Measurements from ENCODE around the gene JAG1. TPM values are rescaled to one million over a fixed set of nuclear protein-coding genes. Genes with fewer than 3 reads are reported as not detected.

The JAG1 gene
- total RNA-seq, 1 experiment from 2014 or later, result 45.2 TPM

DNA sequence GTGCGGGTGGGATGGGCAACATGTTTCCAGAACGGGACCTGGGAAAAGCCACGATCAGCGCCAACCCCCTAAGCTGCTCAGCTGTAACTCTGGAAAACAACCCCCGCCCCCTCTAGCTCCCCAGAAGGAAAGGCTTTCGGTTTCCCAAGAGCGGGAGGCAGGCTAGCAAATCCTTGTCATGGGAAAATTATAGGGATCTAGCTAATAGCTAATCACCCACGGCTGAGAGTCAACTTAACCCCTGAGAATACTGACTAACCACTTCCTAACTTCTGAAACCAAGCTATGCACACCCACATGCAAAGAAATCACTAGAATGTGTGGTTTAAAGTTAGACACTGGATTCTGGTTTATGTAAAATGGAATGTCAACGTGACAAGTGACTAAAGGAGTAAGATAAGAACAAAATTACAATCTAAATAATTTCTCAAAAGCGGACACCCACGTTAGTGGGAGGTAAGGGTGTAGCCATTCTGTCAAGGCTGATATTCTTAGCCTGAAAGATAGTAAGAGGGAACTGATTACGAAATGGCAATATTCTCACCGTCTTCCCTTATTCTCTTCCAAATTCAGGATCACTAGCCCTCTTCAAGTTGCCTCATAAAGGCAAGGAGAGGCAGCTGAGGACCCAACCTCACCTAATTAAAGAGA, 20.1 kb downstream of the JAG1 start (continued):
- TF ChIP-seq, protein P1, sequence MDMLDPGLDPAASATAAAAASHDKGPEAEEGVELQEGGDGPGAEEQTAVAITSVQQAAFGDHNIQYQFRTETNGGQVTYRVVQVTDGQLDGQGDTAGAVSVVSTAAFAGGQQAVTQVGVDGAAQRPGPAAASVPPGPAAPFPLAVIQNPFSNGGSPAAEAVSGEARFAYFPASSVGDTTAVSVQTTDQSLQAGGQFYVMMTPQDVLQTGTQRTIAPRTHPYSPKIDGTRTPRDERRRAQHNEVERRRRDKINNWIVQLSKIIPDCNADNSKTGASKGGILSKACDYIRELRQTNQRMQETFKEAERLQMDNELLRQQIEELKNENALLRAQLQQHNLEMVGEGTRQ (CRISPR knock-in tag; IDR thresholded peaks at IDR 0.05), result no peak
- TF ChIP-seq CREB1 (CRISPR knock-in tag; IDR thresholded peaks at IDR 0.05) (no peak), FOXK1 (CRISPR knock-in tag; IDR thresholded peaks at IDR 0.05) (no peak), TEAD4 (CRISPR knock-in tag; IDR thresholded peaks at IDR 0.05) (no peak), ZNF532 (CRISPR knock-in tag; IDR thresholded peaks at IDR 0.05; ENCODE audit: borderline replicate concordance) (no peak), NFE2L1 (CRISPR knock-in tag; IDR thresholded peaks at IDR 0.05) (no peak), E2F4 (CRISPR knock-in tag; IDR thresholded peaks at IDR 0.05; ENCODE audit: borderline replicate concordance, low read depth) (no peak), ATF2 (CRISPR knock-in tag; IDR thresholded peaks at IDR 0.05; ENCODE audit: borderline replicate concordance, low read depth) (no peak)

GRCh38 chr20:10652660-10653261, 21.0 kb downstream of the JAG1 start:
- Mint-ChIP-seq H3K27me3 (ENCODE audit: low read depth) (no peaks in the 10 kb centered on the region), H3K36me3 (peaks cover 57% of the 10 kb centered on the region), H3K9me3 (no peaks in the 10 kb centered on the region), H3K27ac (peak overlapping the region; percentile 86), H3K4me3 (no peak overlapping the region), H3K4me1 (peaks cover 92% of the 10 kb centered on the region)
- CTCF ChIA-PET, result interaction anchor here (0.9 to 1.4 kb wide), 2 partner anchors 19 to 71 kb away, joined by 3 to 4 read pairs; no protein-coding TSS in a partner anchor
- POLR2A ChIA-PET, result interaction anchor here (0.6 kb wide), 1 partner anchor 312 kb away, joined by 4 read pairs; no protein-coding TSS in a partner anchor
- peak; percentile 28; the same call in 1 of the 2 replicates for TF ChIP-seq GABPB1 (CRISPR knock-in tag; IDR thresholded peaks at IDR 0.05)
- TF ChIP-seq, protein P2, sequence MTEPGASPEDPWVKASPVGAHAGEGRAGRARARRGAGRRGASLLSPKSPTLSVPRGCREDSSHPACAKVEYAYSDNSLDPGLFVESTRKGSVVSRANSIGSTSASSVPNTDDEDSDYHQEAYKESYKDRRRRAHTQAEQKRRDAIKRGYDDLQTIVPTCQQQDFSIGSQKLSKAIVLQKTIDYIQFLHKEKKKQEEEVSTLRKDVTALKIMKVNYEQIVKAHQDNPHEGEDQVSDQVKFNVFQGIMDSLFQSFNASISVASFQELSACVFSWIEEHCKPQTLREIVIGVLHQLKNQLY (CRISPR knock-in tag; IDR thresholded peaks at IDR 0.05), result no peak
- DNase-seq (ENCODE audit: low spot score) (no peak), ATAC-seq (no peak)

DNA sequence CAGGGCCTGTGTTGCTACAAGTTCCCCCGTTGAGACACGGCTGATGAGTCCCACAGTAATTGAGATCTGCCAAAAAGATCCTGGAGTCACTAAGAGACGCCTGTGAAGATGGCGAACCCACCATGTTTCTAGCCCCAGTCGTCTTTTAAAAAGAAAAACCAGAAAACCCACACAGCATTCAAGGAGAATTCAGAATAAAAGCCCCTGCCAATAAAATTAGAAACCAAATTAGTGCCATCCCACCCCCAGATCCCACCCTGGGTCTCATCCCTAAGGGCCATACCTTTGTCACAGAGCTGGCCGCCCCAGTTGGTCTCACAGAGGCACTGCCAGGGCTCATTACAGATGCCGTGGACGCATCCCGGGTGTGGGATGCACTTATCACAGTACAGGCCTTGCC, 21.6 kb downstream of the JAG1 start:
- Mint-ChIP-seq H3K27ac (no peak overlapping the region; the same call in 1 of the 2 replicates), H3K4me1 (peaks cover 92% of the 10 kb centered on the region), H3K9me3 (no peaks in the 10 kb centered on the region), H3K36me3 (peaks cover 57% of the 10 kb centered on the region), H3K27me3 (ENCODE audit: low read depth) (no peaks in the 10 kb centered on the region), H3K4me3 (no peak overlapping the region)
- ChIA-PET CTCF (no interaction called here), POLR2A (no interaction called here)
- DNase-seq (ENCODE audit: low spot score) (no peak), ATAC-seq (no peak)
- no peak for TF ChIP-seq E2F4 (CRISPR knock-in tag; IDR thresholded peaks at IDR 0.05; ENCODE audit: borderline replicate concordance, low read depth)
- no peak for TF ChIP-seq GABPB1 (CRISPR knock-in tag; IDR thresholded peaks at IDR 0.05)
- TF ChIP-seq, protein P3, sequence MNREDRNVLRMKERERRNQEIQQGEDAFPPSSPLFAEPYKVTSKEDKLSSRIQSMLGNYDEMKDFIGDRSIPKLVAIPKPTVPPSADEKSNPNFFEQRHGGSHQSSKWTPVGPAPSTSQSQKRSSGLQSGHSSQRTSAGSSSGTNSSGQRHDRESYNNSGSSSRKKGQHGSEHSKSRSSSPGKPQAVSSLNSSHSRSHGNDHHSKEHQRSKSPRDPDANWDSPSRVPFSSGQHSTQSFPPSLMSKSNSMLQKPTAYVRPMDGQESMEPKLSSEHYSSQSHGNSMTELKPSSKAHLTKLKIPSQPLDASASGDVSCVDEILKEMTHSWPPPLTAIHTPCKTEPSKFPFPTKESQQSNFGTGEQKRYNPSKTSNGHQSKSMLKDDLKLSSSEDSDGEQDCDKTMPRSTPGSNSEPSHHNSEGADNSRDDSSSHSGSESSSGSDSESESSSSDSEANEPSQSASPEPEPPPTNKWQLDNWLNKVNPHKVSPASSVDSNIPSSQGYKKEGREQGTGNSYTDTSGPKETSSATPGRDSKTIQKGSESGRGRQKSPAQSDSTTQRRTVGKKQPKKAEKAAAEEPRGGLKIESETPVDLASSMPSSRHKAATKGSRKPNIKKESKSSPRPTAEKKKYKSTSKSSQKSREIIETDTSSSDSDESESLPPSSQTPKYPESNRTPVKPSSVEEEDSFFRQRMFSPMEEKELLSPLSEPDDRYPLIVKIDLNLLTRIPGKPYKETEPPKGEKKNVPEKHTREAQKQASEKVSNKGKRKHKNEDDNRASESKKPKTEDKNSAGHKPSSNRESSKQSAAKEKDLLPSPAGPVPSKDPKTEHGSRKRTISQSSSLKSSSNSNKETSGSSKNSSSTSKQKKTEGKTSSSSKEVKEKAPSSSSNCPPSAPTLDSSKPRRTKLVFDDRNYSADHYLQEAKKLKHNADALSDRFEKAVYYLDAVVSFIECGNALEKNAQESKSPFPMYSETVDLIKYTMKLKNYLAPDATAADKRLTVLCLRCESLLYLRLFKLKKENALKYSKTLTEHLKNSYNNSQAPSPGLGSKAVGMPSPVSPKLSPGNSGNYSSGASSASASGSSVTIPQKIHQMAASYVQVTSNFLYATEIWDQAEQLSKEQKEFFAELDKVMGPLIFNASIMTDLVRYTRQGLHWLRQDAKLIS (CRISPR knock-in tag; IDR thresholded peaks at IDR 0.05; ENCODE audit: borderline replicate concordance), result no peak
- TF ChIP-seq TEAD4 (CRISPR knock-in tag; IDR thresholded peaks at IDR 0.05), result no peak
- no peak for TF ChIP-seq EMX1 (CRISPR knock-in tag; IDR thresholded peaks at IDR 0.05)
